H1 (cell line): Measurements from ENCODE around the gene NADSYN1. TPM values are rescaled to one million over a fixed set of nuclear protein-coding genes. Genes with fewer than 3 reads are reported as not detected.
A peak's percentile ranks its signal among the peaks of the same experiment; 100 is the strongest.

ENCODE experiments used
- CTCF ChIA-PET: fragments of 300-600 bp; sonication (Branson Sonifier 250); formaldehyde crosslinking; loops from one replicate; lab custom pipeline; 2021; ENCODE audit not compliant: partially characterized antibody; lab: Charles Lee
- POLR2A ChIA-PET: fragments of 300-600 bp; sonication (Branson Sonifier 250); formaldehyde crosslinking; loops from one replicate; lab custom pipeline; 2021; ENCODE audit warnings: inconsistent platforms; ENCODE audit not compliant: partially characterized antibody; lab: Charles Lee
- DNase-seq, 2 experiments: peaks; one replicate each; pipeline versions ENCODE4 v3.0.0 to v3.0.0-alpha.2; 2010 to 2022; ENCODE audit warnings: low spot score in 2 of 2, low read depth in 1 of 2, mixed read lengths in 1 of 2
- FAIRE-seq: peaks from 2 replicates; lab custom pipeline; 2011; peaks lifted over from hg19 to GRCh38; lab: Jason Lieb, UNC
- H2AFZ ChIP-seq: 2 replicates; pipeline ENCODE4 v1.8.1; 2012; ENCODE audit warnings: low read length, inconsistent platforms
- H2AK5ac ChIP-seq: 2 replicates; pipeline ENCODE4 v1.6.1; 2013; ENCODE audit warnings: low read depth, low read length
- H2BK120ac ChIP-seq: replicated peaks from 2 replicates; pipeline ENCODE3; 2013; ENCODE audit warnings: low read depth, low read length, inconsistent platforms
- H2BK12ac ChIP-seq: 2 replicates; pipeline ENCODE4 v1.6.1; 2013; ENCODE audit warnings: low read depth, low read length
- H2BK15ac ChIP-seq: 2 replicates; pipeline ENCODE4 v1.6.1; 2013; ENCODE audit warnings: low read length
- H2BK20ac ChIP-seq: 2 replicates; pipeline ENCODE4 v1.6.1; 2013; ENCODE audit warnings: low read length
- H2BK5ac ChIP-seq: 2 replicates; pipeline ENCODE4 v1.6.1; 2013; ENCODE audit warnings: low read depth, low read length
- H3K14ac ChIP-seq: 2 replicates; pipeline ENCODE4 v1.6.1; 2013; ENCODE audit warnings: inconsistent platforms; ENCODE audit not compliant: insufficient read length
- H3K18ac ChIP-seq: 2 replicates; pipeline ENCODE4 v1.6.1; 2013; ENCODE audit warnings: low read length; ENCODE audit errors: extremely low read depth
- H3K23ac ChIP-seq: 2 replicates; pipeline ENCODE4 v1.6.1; 2013; ENCODE audit warnings: inconsistent platforms; ENCODE audit not compliant: insufficient read length
- H3K23me2 ChIP-seq: 2 replicates; pipeline ENCODE4 v1.6.1; 2013; ENCODE audit warnings: low read depth, low read length
- H3K27ac ChIP-seq: 2 replicates; pipeline ENCODE4 v1.6.1; 2011; ENCODE audit warnings: low read depth, low read length, inconsistent platforms
- H3K27me3 ChIP-seq, 4 experiments: replicated peaks in 1 of 4; 1 replicate in 1 of 4; 2 replicates in 3 of 4; pipeline versions ENCODE4 v1.6.1 to v1.8.1; 2011 to 2013; ENCODE audit warnings: low read length in 3 of 4, mild to moderate bottlenecking in 3 of 4, inconsistent platforms in 2 of 4, mixed read lengths in 2 of 4, moderate library complexity in 1 of 4; ENCODE audit not compliant: control insufficient read depth in 3 of 4, insufficient read depth in 3 of 4; ENCODE audit errors: extremely low read depth in 1 of 4
- H3K36me3 ChIP-seq, 4 experiments: 2 replicates each; pipeline versions ENCODE4 v1.6.1 to v1.8.1; 2011 to 2013; ENCODE audit warnings: mild to moderate bottlenecking in 4 of 4, low read length in 3 of 4, moderate library complexity in 2 of 4, control low read depth in 1 of 4, inconsistent platforms in 1 of 4; ENCODE audit not compliant: insufficient read depth in 4 of 4, control insufficient read depth in 2 of 4
- H3K4ac ChIP-seq: replicated peaks from 2 replicates; pipeline ENCODE3; 2013; ENCODE audit warnings: low read length, low read depth, mixed read lengths, inconsistent platforms; ENCODE audit not compliant: insufficient read length
- H3K4me1 ChIP-seq, 4 experiments: replicated peaks in 1 of 4; 1 replicate in 1 of 4; 2 replicates in 3 of 4; pipeline versions ENCODE4 v1.6.1 to v1.8.1; 2011 to 2013; ENCODE audit warnings: low read length in 3 of 4, inconsistent platforms in 2 of 4, mixed read lengths in 1 of 4; ENCODE audit not compliant: insufficient read depth in 4 of 4, control insufficient read depth in 3 of 4
- H3K4me2 ChIP-seq, 2 experiments: 2 replicates each; pipeline versions ENCODE4 v1.6.1 to v1.8.1; 2011 to 2013; ENCODE audit warnings: low read depth in 2 of 2, low read length in 2 of 2, control low read depth in 1 of 2, inconsistent platforms in 1 of 2, mild to moderate bottlenecking in 1 of 2; ENCODE audit not compliant: insufficient read depth in 1 of 2
- H3K4me3 ChIP-seq, 4 experiments: fragments of 200-600, 300-600 bp in 1 of 4; sonication (generic), shearing (Covaris generic), sonication (Bioruptor Twin) in 1 of 4; 2 replicates each; pipeline versions ENCODE4 v1.5.1 to v1.8.1; 2011 to 2016; ENCODE audit warnings: low read length in 4 of 4, low read depth in 3 of 4, control low read depth in 2 of 4, inconsistent platforms in 2 of 4, mild to moderate bottlenecking in 2 of 4, mixed read lengths in 1 of 4, moderate library complexity in 1 of 4; ENCODE audit not compliant: insufficient read depth in 2 of 4; ENCODE audit errors: extremely low read depth in 1 of 4
- H3K56ac ChIP-seq: replicated peaks from 2 replicates; pipeline ENCODE3; 2013; ENCODE audit warnings: low read depth, mild to moderate bottlenecking, mixed read lengths, low read length, inconsistent platforms; ENCODE audit not compliant: insufficient read length
- H3K79me1 ChIP-seq: 2 replicates; pipeline ENCODE4 v1.6.1; 2013; ENCODE audit warnings: low read depth, low read length, control low read depth
- H3K79me2 ChIP-seq, 2 experiments: 2 replicates each; pipeline versions ENCODE4 v1.6.1 to v1.8.1; 2012 to 2013; ENCODE audit warnings: low read length in 2 of 2, mild to moderate bottlenecking in 2 of 2, inconsistent platforms in 1 of 2; ENCODE audit not compliant: insufficient read depth in 2 of 2, control insufficient read depth in 1 of 2
- H3K9ac ChIP-seq, 4 experiments: replicated peaks in 1 of 4; 1 replicate in 1 of 4; 2 replicates in 3 of 4; pipeline versions ENCODE4 v1.6.1 to v1.8.1; 2011 to 2013; ENCODE audit warnings: low read depth in 3 of 4, low read length in 3 of 4, control low read depth in 2 of 4, mild to moderate bottlenecking in 2 of 4, moderate library complexity in 2 of 4, inconsistent platforms in 1 of 4; ENCODE audit errors: extremely low read depth in 1 of 4
- H3K9me3 ChIP-seq, 2 experiments: 2 replicates each; pipeline versions ENCODE4 v1.6.1 to v1.8.1; 2012 to 2013; ENCODE audit warnings: mild to moderate bottlenecking in 2 of 2, moderate library complexity in 2 of 2, control low read depth in 1 of 2, inconsistent platforms in 1 of 2, low read depth in 1 of 2, low read length in 1 of 2, mixed read lengths in 1 of 2; ENCODE audit not compliant: insufficient read depth in 2 of 2
- H4K20me1 ChIP-seq, 2 experiments: replicated peaks in 1 of 2; 2 replicates each; pipeline versions ENCODE3 to v1.8.1; 2011 to 2013; ENCODE audit warnings: inconsistent platforms in 2 of 2, low read length in 2 of 2, mild to moderate bottlenecking in 1 of 2; ENCODE audit not compliant: insufficient read depth in 2 of 2, control insufficient read depth in 1 of 2
- H4K5ac ChIP-seq: 2 replicates; pipeline ENCODE4 v1.6.1; 2013; ENCODE audit warnings: low read length, low read depth, mixed read lengths, inconsistent platforms; ENCODE audit not compliant: insufficient read length
- H4K8ac ChIP-seq: 2 replicates; pipeline ENCODE4 v1.8.0; 2013; ENCODE audit warnings: mild to moderate bottlenecking, moderate library complexity, low read length, inconsistent platforms; ENCODE audit not compliant: insufficient read depth; ENCODE audit errors: extremely low read depth
- H4K91ac ChIP-seq: replicated peaks from 2 replicates; pipeline ENCODE3; 2013; ENCODE audit warnings: low read length, mixed read lengths, inconsistent platforms; ENCODE audit not compliant: insufficient read length
- CBX8 ChIP-seq: fragments of 300-800, 300-1000 bp; sonication (generic); IDR thresholded peaks from 2 replicates; pipeline ENCODE4 v1.7.1; 2016; ENCODE audit warnings: low read depth, low read length, borderline replicate concordance
- WGBS, 2 experiments: shearing (Covaris generic) in 1 of 2; methylation state at CpG; one replicate each; pipeline versions ENCODE4 v1.1.6 to v1.1.7; 2013 to 2015; ENCODE audit warnings: low lambda C conversion rate in 2 of 2, mixed read lengths in 2 of 2, inconsistent platforms in 1 of 2, low coverage in 1 of 2, missing lambda C conversion rate in 1 of 2; ENCODE audit not compliant: insufficient replicate concordance in 2 of 2, insufficient coverage in 1 of 2, insufficient read length in 1 of 2; ENCODE audit errors: extremely low coverage in 1 of 2, missing lambda C conversion rate in 1 of 2; 5-methylcytosine and 5-hydroxymethylcytosine counted together
- polyA plus RNA-seq, 7 experiments: library from polyadenylated mRNA; depleted of rRNA in 3 of 7; stranded (reverse) in 5 of 7; unstranded in 2 of 7; fragments of >200 nt in 5 of 7; fragments of 200-250 nt in 2 of 7; gene quantifications; 1 replicate in 5 of 7; 2 replicates in 1 of 7; 4 replicates in 1 of 7; pipeline versions ENCODE4 v1.2.1 to v1.2.3, GENCODE V29; 2011 to 2013; ENCODE audit warnings: missing spikeins in 2 of 7, mixed read lengths in 2 of 7
- total RNA-seq: library from RNA; stranded (reverse); fragmentation: NEBNext Ultra II Directional; extraction: Animal tissue kit (Norgen Biotek cat#: 25700); gene quantifications from 2 replicates; pipeline ENCODE4 v1.2.1, GENCODE V29; 2021

NADSYN1 gene
- total and polyA plus RNA-seq, 2 of the 8 experiments (the other 6 are each of a cell fraction or from before 2014, with no cell fraction given), result 38.3 to 38.6 TPM

DNA sequence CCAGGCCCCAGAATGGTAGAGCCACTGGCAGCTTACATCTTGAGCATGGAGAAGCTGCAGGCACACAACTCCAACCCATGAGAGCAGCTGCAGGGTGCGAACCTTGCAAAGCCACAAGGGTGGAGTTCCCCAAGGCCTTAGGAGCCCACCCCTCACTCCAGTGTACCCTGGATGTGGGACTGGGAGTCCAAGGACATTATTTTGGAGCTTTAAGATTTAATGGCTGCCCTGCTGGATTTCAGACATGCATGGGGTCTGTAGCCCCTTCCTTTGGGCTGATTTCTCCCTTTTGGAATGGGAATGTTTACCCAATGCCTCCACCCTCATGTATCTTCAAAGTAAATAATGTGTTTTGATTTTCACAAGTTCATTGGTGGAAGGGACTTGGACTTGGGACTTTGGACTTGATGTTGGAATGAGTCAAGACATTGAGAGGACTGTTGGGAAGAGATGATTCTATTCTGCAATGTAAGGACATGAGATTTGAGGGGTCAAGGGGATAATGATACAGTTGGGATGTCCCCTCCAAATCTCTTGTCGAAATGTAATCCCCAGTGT is 73.0 kb downstream of the NADSYN1 start:
- H3K23me2 ChIP-seq, result no peaks in the 10 kb centered on the region
- CTCF ChIA-PET, result no interaction called here
- no peak overlapping the region for H4K91ac ChIP-seq
- no peaks in the 10 kb centered on the region for H3K79me1 ChIP-seq
- no peaks in the 10 kb centered on the region for H3K79me2 ChIP-seq
- no peak overlapping the region for H3K23ac ChIP-seq
- WGBS, 2 experiments, result 93% methylated on average over 2 of the region's 2 CpGs; no CpG with 5 or more reads in 1 of the 2 experiments
- H2BK120ac ChIP-seq, result no peak overlapping the region
- no peaks in the 10 kb centered on the region for H3K9me3 ChIP-seq
- H2BK12ac ChIP-seq, result no peak overlapping the region
- no peak overlapping the region for H2BK20ac ChIP-seq
- no peak overlapping the region for H3K18ac ChIP-seq
- no peak overlapping the region for H3K4ac ChIP-seq
- no peak overlapping the region for H4K8ac ChIP-seq
- H2AK5ac ChIP-seq, result no peak overlapping the region
- no peak overlapping the region for H2BK5ac ChIP-seq
- H3K36me3 ChIP-seq, result no peaks in the 10 kb centered on the region
- H3K4me3 ChIP-seq, result no peak overlapping the region
- DNase-seq (peak in 1 of 2 experiments; percentile 14), FAIRE-seq (no peak)
- H3K9ac ChIP-seq, result no peak overlapping the region
- H2BK15ac ChIP-seq, result no peak overlapping the region
- TF ChIP-seq CBX8, result no peak
- H4K5ac ChIP-seq, result no peak overlapping the region
- H2AFZ ChIP-seq, result no peak overlapping the region
- POLR2A ChIA-PET, result no interaction called here
- no peak overlapping the region for H3K56ac ChIP-seq
- H4K20me1 ChIP-seq, result no peaks in the 10 kb centered on the region
- H3K27ac ChIP-seq, result no peak overlapping the region
- no peak overlapping the region for H3K14ac ChIP-seq
- H3K4me2 ChIP-seq, result no peak overlapping the region
- H3K27me3 ChIP-seq, result no peaks in the 10 kb centered on the region
- H3K4me1 ChIP-seq, result no peaks in the 10 kb centered on the region
